Measurements from ENCODE around the gene CYP27B1.

Gene CYP27B1

GRCh38 chr12:57755454-57756372 is 11.2 kb downstream of the CYP27B1 start:
- Histone ChIP-seq H3K9me3 (ENCODE audit: insufficient read depth, low read length) (no peaks in the 10 kb centered on the region), H3K79me2 (ENCODE audit: insufficient read depth, low read length) (peaks cover 14% of the 10 kb centered on the region), H3K9me2 (replicated peaks; ENCODE audit: insufficient read depth, low read length) (no peaks in the 10 kb centered on the region), H3K36me3 (ENCODE audit: low read length) (no peaks in the 10 kb centered on the region), H3K27me3 (ENCODE audit: low read length) (no peaks in the 10 kb centered on the region), H3K9ac (ENCODE audit: low read length) (peak overlapping the region; percentile 77), H3K4me2 (ENCODE audit: low read depth, low read length, poor library complexity, severe bottlenecking) (peak overlapping the region; percentile 92), H3K27ac (ENCODE audit: low read depth, low read length) (peak overlapping the region; percentile 72), H3F3A (ENCODE audit: insufficient read depth) (peaks cover 25% of the 10 kb centered on the region), H4K20me1 (ENCODE audit: low read depth, low read length) (peaks cover 8% of the 10 kb centered on the region), H3K4me3 (ENCODE audit: insufficient read depth, low read length, poor library complexity, severe bottlenecking) (peak overlapping the region; percentile 60), H2AFZ (ENCODE audit: low read depth, low read length, severe bottlenecking) (peak overlapping the region; percentile 47)
- TF ChIP-seq CTCF (IDR thresholded peaks at IDR 0.05; ENCODE audit: insufficient read depth, low read length, poor library complexity, severe bottlenecking) (no peak), EZH2phosphoT487 (conservative IDR thresholded peaks at IDR 0.05; ENCODE audit: low read length) (no peak)

GRCh38 chr12:57755194-57755453 is 11.8 kb downstream of the CYP27B1 start:
- H3K4me2 ChIP-seq (ENCODE audit: low read depth, low read length, poor library complexity, severe bottlenecking): peak overlapping the region; percentile 92

DNA sequence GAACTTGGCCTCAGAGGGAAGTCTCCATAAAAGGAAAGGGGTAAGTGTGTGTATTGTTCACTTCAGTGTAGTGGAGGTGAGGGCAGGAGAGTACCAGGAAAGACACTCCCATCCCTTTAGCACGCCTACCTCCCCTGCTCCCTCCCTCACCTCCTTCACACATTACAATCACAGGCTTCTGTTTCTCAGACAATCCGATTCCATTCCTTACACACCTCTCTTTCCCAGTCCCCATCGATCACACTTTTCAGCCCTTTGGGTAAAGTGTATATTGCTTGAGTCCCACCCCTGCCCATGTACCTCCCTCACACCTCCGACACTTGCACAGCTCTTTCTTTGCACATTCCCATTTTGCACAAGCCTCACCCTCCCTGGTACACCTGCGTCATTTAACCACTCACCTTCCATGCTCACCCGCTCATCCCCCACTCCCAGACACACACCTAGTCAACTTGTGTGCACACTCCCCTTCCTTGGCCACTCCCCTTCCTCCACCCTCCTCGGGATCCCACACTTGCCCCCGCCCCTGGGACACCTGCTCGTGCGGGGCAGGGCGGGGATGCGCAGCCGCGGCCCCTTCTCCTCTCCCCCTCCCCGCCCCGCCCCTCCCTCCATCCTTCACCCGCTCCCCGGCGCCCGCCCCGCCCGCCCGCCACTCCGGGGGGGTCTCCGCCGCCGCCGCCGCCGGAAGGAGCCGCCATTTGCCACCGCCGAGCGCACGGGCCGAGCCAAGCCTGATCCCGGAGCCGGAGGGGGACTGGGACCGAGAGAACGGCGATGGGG is 12.3 kb downstream of the CYP27B1 start, which contains the start of gene MARCHF9:
Gene MARCHF9, plus strand, starts transcription at position 693 of the 783 bp plus-strand sequence. CDS start 426 bp downstream, outside the sequence.
- Histone ChIP-seq H4K20me1 (ENCODE audit: low read depth, low read length) (no peaks in the 10 kb centered on the region), H3K4me2 (ENCODE audit: low read depth, low read length, poor library complexity, severe bottlenecking) (peak within 1 kb of the TSS; percentile 92), H3K27ac (ENCODE audit: low read depth, low read length) (peak within 1 kb of the TSS; percentile 72), H3K9ac (ENCODE audit: low read length) (peak within 1 kb of the TSS; percentile 77), H3K9me2 (replicated peaks; ENCODE audit: insufficient read depth, low read length) (no peaks in the 10 kb centered on the region), H3K79me2 (ENCODE audit: insufficient read depth, low read length) (peaks cover 22% of the 10 kb centered on the region), H3K27me3 (ENCODE audit: low read length) (no peaks in the 10 kb centered on the region), H3K4me3 (ENCODE audit: insufficient read depth, low read length, poor library complexity, severe bottlenecking) (peak within 1 kb of the TSS; percentile 60), H3F3A (ENCODE audit: insufficient read depth) (peaks cover 25% of the 10 kb centered on the region), H3K36me3 (ENCODE audit: low read length) (no peaks in the 10 kb centered on the region), H2AFZ (ENCODE audit: low read depth, low read length, severe bottlenecking) (no peak within 1 kb of the TSS), H3K9me3 (ENCODE audit: insufficient read depth, low read length) (no peaks in the 10 kb centered on the region)
- no peak for TF ChIP-seq EZH2phosphoT487 (conservative IDR thresholded peaks at IDR 0.05; ENCODE audit: low read length)
- no peak for TF ChIP-seq CTCF (IDR thresholded peaks at IDR 0.05; ENCODE audit: insufficient read depth, low read length, poor library complexity, severe bottlenecking)

More at GRCh38 chr12:57755194-57755453, 11.8 kb downstream of the CYP27B1 start:
- Histone ChIP-seq H3K9ac (ENCODE audit: low read length) (peak overlapping the region; percentile 77), H3K36me3 (ENCODE audit: low read length) (no peaks in the 10 kb centered on the region), H3K79me2 (ENCODE audit: insufficient read depth, low read length) (peaks cover 20% of the 10 kb centered on the region), H4K20me1 (ENCODE audit: low read depth, low read length) (peaks cover 3% of the 10 kb centered on the region; the same call in 1 of the 2 replicates), H2AFZ (ENCODE audit: low read depth, low read length, severe bottlenecking) (no peak overlapping the region), H3K27me3 (ENCODE audit: low read length) (no peaks in the 10 kb centered on the region), H3F3A (ENCODE audit: insufficient read depth) (peaks cover 25% of the 10 kb centered on the region), H3K9me2 (replicated peaks; ENCODE audit: insufficient read depth, low read length) (no peaks in the 10 kb centered on the region), H3K27ac (ENCODE audit: low read depth, low read length) (peak overlapping the region; percentile 72; the same call in 1 of the 2 replicates), H3K4me3 (ENCODE audit: insufficient read depth, low read length, poor library complexity, severe bottlenecking) (peak overlapping the region; percentile 60), H3K9me3 (ENCODE audit: insufficient read depth, low read length) (no peaks in the 10 kb centered on the region)
- TF ChIP-seq EZH2phosphoT487 (conservative IDR thresholded peaks at IDR 0.05; ENCODE audit: low read length): no peak
- no peak for TF ChIP-seq CTCF (IDR thresholded peaks at IDR 0.05; ENCODE audit: insufficient read depth, low read length, poor library complexity, severe bottlenecking)

All from SU-DHL-6 (cell line).